Liver (tissue), 9 donors: ENCODE results near the gene ANKRD44. TPM values are rescaled to one million over a fixed set of nuclear protein-coding genes. Genes with fewer than 3 reads are reported as not detected.

ENCODE experiments used
- DNase-seq: peaks from one replicate; pipeline ENCODE4 v3.0.0-alpha.2; 2017; ENCODE audit warnings: low spot score
- H3K27ac ChIP-seq, 2 donors: one replicate each; pipeline ENCODE4 v1.7.0; 2013; ENCODE audit warnings: inconsistent platforms in 2 of 2, low read length in 2 of 2, control low read depth in 1 of 2, low read depth in 1 of 2, mild to moderate bottlenecking in 1 of 2
- H3K27me3 ChIP-seq, 4 donors: one replicate each; pipeline versions ENCODE4 v1.6.1 to v1.7.0; 2013; ENCODE audit warnings: low read length in 3 of 4, inconsistent platforms in 1 of 4, mild to moderate bottlenecking in 1 of 4, moderate library complexity in 1 of 4; ENCODE audit not compliant: control insufficient read depth in 4 of 4, insufficient read depth in 4 of 4
- H3K36me3 ChIP-seq, 4 donors: one replicate each; pipeline versions ENCODE4 v1.6.1 to v1.7.0; 2013; ENCODE audit warnings: low read length in 3 of 4, mild to moderate bottlenecking in 3 of 4, low read depth in 1 of 4, moderate library complexity in 1 of 4; ENCODE audit not compliant: control insufficient read depth in 4 of 4, insufficient read depth in 3 of 4
- H3K4me1 ChIP-seq, 4 donors: one replicate each; pipeline versions ENCODE4 v1.6.1 to v1.7.0; 2013; ENCODE audit warnings: low read length in 3 of 4, mild to moderate bottlenecking in 3 of 4, moderate library complexity in 1 of 4; ENCODE audit not compliant: control insufficient read depth in 4 of 4, insufficient read depth in 4 of 4
- H3K4me3 ChIP-seq, 3 donors: one replicate each; pipeline versions ENCODE4 v1.6.1 to v1.7.0; 2013; ENCODE audit warnings: low read length in 3 of 3, control low read depth in 1 of 3, low read depth in 1 of 3, mild to moderate bottlenecking in 1 of 3
- H3K9ac ChIP-seq, 2 donors: one replicate each; pipeline ENCODE4 v1.7.0; 2013; ENCODE audit warnings: low read length in 2 of 2, mild to moderate bottlenecking in 2 of 2, moderate library complexity in 2 of 2, control low read depth in 1 of 2, low read depth in 1 of 2
- H3K9me3 ChIP-seq, 4 donors: one replicate each; pipeline versions ENCODE4 v1.6.1 to v1.7.0; 2013; ENCODE audit warnings: low read length in 3 of 4; ENCODE audit not compliant: control insufficient read depth in 4 of 4
- EGR1 ChIP-seq, 2 donors: IDR thresholded peaks; 2 replicates each; pipeline ENCODE4 v1.6.1; 2016 to 2018; ENCODE audit warnings: antibody characterized with exemption in 2 of 2, low read depth in 2 of 2
- FOXA1 ChIP-seq: IDR thresholded peaks from 2 replicates; pipeline ENCODE4 v1.6.1; 2016; ENCODE audit warnings: antibody characterized with exemption
- FOXA2 ChIP-seq: IDR thresholded peaks from 2 replicates; pipeline ENCODE4 v1.6.1; 2016; ENCODE audit warnings: antibody characterized with exemption
- HNF4A ChIP-seq, 2 donors: conservative IDR thresholded peaks; 2 replicates each; pipeline ENCODE4 v1.6.1; 2016; ENCODE audit warnings: antibody characterized with exemption in 2 of 2, mild to moderate bottlenecking in 2 of 2
- HNF4G ChIP-seq: IDR thresholded peaks from 2 replicates; pipeline ENCODE4 v1.6.1; 2016; ENCODE audit warnings: antibody characterized with exemption
- JUND ChIP-seq, 2 donors: IDR thresholded peaks; 2 replicates each; pipeline ENCODE4 v1.6.1; 2016; ENCODE audit warnings: antibody characterized with exemption in 2 of 2
- NR2F2 ChIP-seq: IDR thresholded peaks from 2 replicates; pipeline ENCODE4 v1.6.1; 2016; ENCODE audit warnings: antibody characterized with exemption
- RAD21 ChIP-seq, 2 donors: IDR thresholded peaks; 2 replicates each; pipeline ENCODE4 v1.6.1; 2016; ENCODE audit warnings: antibody characterized with exemption in 2 of 2, mild to moderate bottlenecking in 2 of 2
- TAF1 ChIP-seq: conservative IDR thresholded peaks from 2 replicates; pipeline ENCODE4 v1.6.1; 2016; ENCODE audit warnings: antibody characterized with exemption, mild to moderate bottlenecking
- WGBS: extraction: QIAGEN DNeasy Blood & Tissue Kit; methylation state at CpG from one replicate; pipeline ENCODE4 v1.1.7; 2013; 5-methylcytosine and 5-hydroxymethylcytosine counted together
- polyA plus RNA-seq, 2 donors: library from polyadenylated mRNA; stranded (reverse) in 1 of 2; unstranded in 1 of 2; fragments of 200-250 nt in 1 of 2; fragments of >200 nt in 1 of 2; fragmentation: Nextera tagmentation in 1 of 2; extraction: Ambion mirVana in 1 of 2; gene quantifications; one replicate each; pipeline versions ENCODE4 v1.2.1 to v1.2.3, GENCODE V29; 2013 to 2015
- total RNA-seq, 2 donors: library from RNA; depleted of rRNA; stranded (reverse); fragments of >200 nt; gene quantifications; one replicate each; pipeline ENCODE4 v1.2.3, GENCODE V29; 2014
- TF ChIP-seq, protein P1 (sequence below): IDR thresholded peaks from 2 replicates; pipeline ENCODE4 v1.6.1; 2016; ENCODE audit warnings: antibody characterized with exemption
- TF ChIP-seq, protein P2 (sequence below): IDR thresholded peaks from 2 replicates; pipeline ENCODE4 v1.6.1; 2016; ENCODE audit warnings: antibody characterized with exemption
- TF ChIP-seq, protein P3 (sequence below): fragments of 150-350 bp; IDR thresholded peaks from 2 replicates; pipeline ENCODE4 v1.5.1; 2017; ENCODE audit warnings: improper control_type of control experiment, low read depth, low read length; ENCODE audit not compliant: missing input control
- donor health status: healthy.
- donor health status: healthy.
- donor health status: healthy.
- donor health status: healthy.
- donor health status: healthy.

ANKRD44 gene
- total and polyA plus RNA-seq, 4 donors = 3.8 to 18.2 (median 6.8) TPM

DNA sequence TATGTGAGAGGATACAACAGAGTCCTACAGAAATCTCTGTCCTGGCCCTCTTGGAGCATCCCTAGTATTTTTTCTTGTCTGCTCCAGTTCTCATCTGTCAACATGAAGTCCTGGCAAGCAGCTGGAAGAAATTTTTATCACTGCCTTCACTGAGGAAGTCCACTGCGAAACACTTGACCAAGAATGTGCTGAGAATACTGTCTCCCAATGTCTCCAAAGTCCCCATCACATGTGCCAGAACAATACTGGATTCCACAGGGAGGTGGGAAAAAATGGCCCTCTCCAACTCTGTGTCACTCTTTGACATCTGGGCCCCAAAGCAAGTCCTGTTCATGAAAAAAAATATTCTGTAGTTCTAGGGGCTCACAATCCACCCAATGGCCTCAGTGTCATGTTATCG lies 351.3 kb downstream of the ANKRD44 start:
- no peaks in the 10 kb centered on the region for H3K9me3 ChIP-seq
- no peaks in the 10 kb centered on the region for H3K36me3 ChIP-seq
- H3K27me3 ChIP-seq = peaks cover 0 to 3% (median 0%) of the 10 kb centered on the region in 4 donors
- no peak overlapping the region for H3K9ac ChIP-seq
- no peak for DNase-seq
- WGBS = 97% methylated on average over 2 of the region's 2 CpGs
- H3K4me1 ChIP-seq = peaks cover 0 to 8% (median 4%) of the 10 kb centered on the region in 4 donors
- H3K4me3 ChIP-seq = no peak overlapping the region
- TF ChIP-seq TAF1 (no peak), HNF4A (conservative IDR thresholded peaks at IDR 0.05) (no peak), JUND (IDR thresholded peaks at IDR 0.05) (no peak), FOXA1 (no peak), FOXA2 (no peak), RAD21 (IDR thresholded peaks at IDR 0.05) (no peak), NR2F2 (no peak)
- TF ChIP-seq, protein P1, sequence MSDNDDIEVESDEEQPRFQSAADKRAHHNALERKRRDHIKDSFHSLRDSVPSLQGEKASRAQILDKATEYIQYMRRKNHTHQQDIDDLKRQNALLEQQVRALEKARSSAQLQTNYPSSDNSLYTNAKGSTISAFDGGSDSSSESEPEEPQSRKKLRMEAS = no peak
- TF ChIP-seq, protein P2, sequence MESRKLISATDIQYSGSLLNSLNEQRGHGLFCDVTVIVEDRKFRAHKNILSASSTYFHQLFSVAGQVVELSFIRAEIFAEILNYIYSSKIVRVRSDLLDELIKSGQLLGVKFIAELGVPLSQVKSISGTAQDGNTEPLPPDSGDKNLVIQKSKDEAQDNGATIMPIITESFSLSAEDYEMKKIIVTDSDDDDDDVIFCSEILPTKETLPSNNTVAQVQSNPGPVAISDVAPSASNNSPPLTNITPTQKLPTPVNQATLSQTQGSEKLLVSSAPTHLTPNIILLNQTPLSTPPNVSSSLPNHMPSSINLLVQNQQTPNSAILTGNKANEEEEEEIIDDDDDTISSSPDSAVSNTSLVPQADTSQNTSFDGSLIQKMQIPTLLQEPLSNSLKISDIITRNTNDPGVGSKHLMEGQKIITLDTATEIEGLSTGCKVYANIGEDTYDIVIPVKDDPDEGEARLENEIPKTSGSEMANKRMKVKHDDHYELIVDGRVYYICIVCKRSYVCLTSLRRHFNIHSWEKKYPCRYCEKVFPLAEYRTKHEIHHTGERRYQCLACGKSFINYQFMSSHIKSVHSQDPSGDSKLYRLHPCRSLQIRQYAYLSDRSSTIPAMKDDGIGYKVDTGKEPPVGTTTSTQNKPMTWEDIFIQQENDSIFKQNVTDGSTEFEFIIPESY = no peak
- H3K27ac ChIP-seq = no peak overlapping the region

DNA sequence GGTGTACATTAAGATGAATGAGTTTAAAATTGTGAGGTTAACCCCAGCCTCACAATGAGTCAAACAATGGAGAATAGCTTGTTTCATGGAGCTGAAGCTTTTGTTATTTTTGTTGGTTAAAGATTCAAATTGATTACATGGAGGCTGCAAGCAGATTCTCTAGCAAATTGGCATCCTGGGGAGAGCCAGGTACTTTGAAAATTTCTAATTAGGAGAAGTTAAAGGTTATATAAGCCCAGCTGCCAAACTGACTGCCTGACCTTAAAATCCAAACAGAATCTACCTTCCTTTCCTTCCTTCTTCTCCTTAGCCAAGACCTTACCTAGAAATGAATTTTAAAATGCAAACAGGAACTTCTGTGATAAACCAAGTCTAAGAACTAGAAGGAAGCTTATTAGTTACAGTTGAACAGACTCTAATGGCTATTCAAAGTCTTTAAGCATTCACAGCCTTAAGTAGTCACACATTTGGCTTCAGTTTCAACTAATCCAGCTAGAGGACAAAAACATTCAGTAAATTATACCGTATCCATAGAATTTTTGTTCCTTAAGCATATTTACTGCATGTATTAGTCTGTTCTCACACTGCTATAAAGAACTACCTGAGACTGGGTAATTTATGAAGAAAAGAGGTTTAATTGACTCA lies 352.6 kb downstream of the ANKRD44 start:
- DNase-seq = no peak
- 98% methylated on average over 1 of the region's 1 CpG for WGBS

More for the DNA sequence above, 352.6 kb downstream of the ANKRD44 start:
- TF ChIP-seq FOXA2 (no peak), RAD21 (IDR thresholded peaks at IDR 0.05) (no peak), TAF1 (no peak), NR2F2 (no peak), HNF4G (no peak), EGR1 (IDR thresholded peaks at IDR 0.05; ENCODE audit: low read depth in 2 of 2) (no peak)
- TF ChIP-seq, protein P3, sequence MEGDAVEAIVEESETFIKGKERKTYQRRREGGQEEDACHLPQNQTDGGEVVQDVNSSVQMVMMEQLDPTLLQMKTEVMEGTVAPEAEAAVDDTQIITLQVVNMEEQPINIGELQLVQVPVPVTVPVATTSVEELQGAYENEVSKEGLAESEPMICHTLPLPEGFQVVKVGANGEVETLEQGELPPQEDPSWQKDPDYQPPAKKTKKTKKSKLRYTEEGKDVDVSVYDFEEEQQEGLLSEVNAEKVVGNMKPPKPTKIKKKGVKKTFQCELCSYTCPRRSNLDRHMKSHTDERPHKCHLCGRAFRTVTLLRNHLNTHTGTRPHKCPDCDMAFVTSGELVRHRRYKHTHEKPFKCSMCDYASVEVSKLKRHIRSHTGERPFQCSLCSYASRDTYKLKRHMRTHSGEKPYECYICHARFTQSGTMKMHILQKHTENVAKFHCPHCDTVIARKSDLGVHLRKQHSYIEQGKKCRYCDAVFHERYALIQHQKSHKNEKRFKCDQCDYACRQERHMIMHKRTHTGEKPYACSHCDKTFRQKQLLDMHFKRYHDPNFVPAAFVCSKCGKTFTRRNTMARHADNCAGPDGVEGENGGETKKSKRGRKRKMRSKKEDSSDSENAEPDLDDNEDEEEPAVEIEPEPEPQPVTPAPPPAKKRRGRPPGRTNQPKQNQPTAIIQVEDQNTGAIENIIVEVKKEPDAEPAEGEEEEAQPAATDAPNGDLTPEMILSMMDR = no peak
- TF ChIP-seq, protein P2 = no peak
- TF ChIP-seq, protein P1 = no peak
- no peaks in the 10 kb centered on the region for H3K27me3 ChIP-seq
- peaks cover 0 to 8% (median 4%) of the 10 kb centered on the region in 4 donors for H3K4me1 ChIP-seq
- H3K9ac ChIP-seq = no peak overlapping the region
- no peaks in the 10 kb centered on the region for H3K9me3 ChIP-seq
- H3K36me3 ChIP-seq = no peaks in the 10 kb centered on the region
- H3K4me3 ChIP-seq = no peak overlapping the region
- no peak overlapping the region for H3K27ac ChIP-seq
